K562 (cell line): ENCODE results near the gene PPP1CC. TPM values are rescaled to one million over a fixed set of nuclear protein-coding genes. Genes with fewer than 3 reads are reported as not detected.

ENCODE experiments used
- ARID1B ChIP-seq: fragments of 450-650 bp; IDR thresholded peaks from 2 replicates; pipeline ENCODE4 v1.6.1; 2016; ENCODE audit warnings: antibody characterized with exemption, mild to moderate bottlenecking, inconsistent platforms
- BHLHE40 ChIP-seq: IDR thresholded peaks from 2 replicates; pipeline ENCODE4 v1.6.1; 2011; ENCODE audit warnings: low read length, improper control_type of control experiment
- DPF2 ChIP-seq: fragments of 450-650 bp; IDR thresholded peaks from 2 replicates; pipeline ENCODE4 v1.6.1; 2016
- KAT2B ChIP-seq: IDR thresholded peaks from one replicate; pipeline ENCODE4 v1.6.1; 2012; ENCODE audit warnings: low read depth, mild to moderate bottlenecking, control low read depth, inconsistent platforms, low read length, moderate library complexity
- KLF6 ChIP-seq: fragments of 250-450 bp; sonication (Bioruptor Pico); IDR thresholded peaks from 2 replicates; pipeline ENCODE4 v1.4.0; 2020; ENCODE audit warnings: mild to moderate bottlenecking, moderate library complexity, borderline replicate concordance
- NEUROD1 ChIP-seq: fragments of 150-350 bp; IDR thresholded peaks from 2 replicates; pipeline ENCODE4 v1.6.1; 2014; ENCODE audit warnings: borderline replicate concordance, low read length, low read depth; ENCODE audit not compliant: partially characterized antibody
- POLR2A ChIP-seq: fragments of 450-650 bp; conservative IDR thresholded peaks from 2 replicates; pipeline ENCODE4 v1.6.1; 2016
- RBM22 ChIP-seq: fragments of 200-400 bp; formaldehyde crosslinking; IDR thresholded peaks from 2 replicates; pipeline ENCODE4 v1.6.1; 2018; ENCODE audit warnings: low read length, low read depth; ENCODE audit not compliant: poor library complexity, severe bottlenecking
- RBM39 ChIP-seq: fragments of 200-400 bp; formaldehyde crosslinking; optimal IDR thresholded peaks from 2 replicates; pipeline ENCODE3; 2018; ENCODE audit warnings: low read depth, low read length
- TCF7L2 ChIP-seq: fragments of 150-350 bp; IDR thresholded peaks from 2 replicates; pipeline ENCODE4 v1.6.1; 2016; ENCODE audit warnings: low read depth, mild to moderate bottlenecking, low read length, moderate library complexity
- ZBED1 ChIP-seq: IDR thresholded peaks from 2 replicates; pipeline ENCODE4 v1.6.1; 2014
- ZBTB7A ChIP-seq: IDR thresholded peaks from 2 replicates; pipeline ENCODE4 v1.6.1; 2011; ENCODE audit warnings: low read depth, mild to moderate bottlenecking, low read length, moderate library complexity, borderline replicate concordance; ENCODE audit not compliant: control insufficient read depth
- ZC3H8 ChIP-seq: fragments of 450-650 bp; IDR thresholded peaks from 2 replicates; pipeline ENCODE4 v1.6.1; 2017
- ZNF232 ChIP-seq: sonication (generic); formaldehyde crosslinking; IDR thresholded peaks from 2 replicates; pipeline ENCODE4 v1.8.0; 2022; ENCODE audit warnings: mild to moderate bottlenecking, missing genetic modification reagents
- ZNF766 ChIP-seq: fragments of 200-800 bp; sonication (Bioruptor generic); conservative IDR thresholded peaks from 2 replicates; pipeline ENCODE4 v1.6.1; 2016; ENCODE audit warnings: missing genetic modification characterization, missing compliant biosample characterization
- polyA plus RNA-seq, 8 experiments: library from polyadenylated mRNA; depleted of rRNA in 4 of 8; stranded (reverse) in 5 of 8; unstranded in 3 of 8; fragments of >200 nt; fragmentation: Nextera tagmentation in 2 of 8; fragmentation: Illumina TruSeq in 1 of 8; extraction: Ambion mirVana in 2 of 8; extraction: Trizol in 1 of 8; gene quantifications; 2 replicates each; pipeline versions ENCODE4 v1.2.1 to v1.2.3, GENCODE V29; 2011 to 2014; ENCODE audit warnings: inconsistent platforms in 1 of 8, missing spikeins in 1 of 8
- total RNA-seq, 7 experiments: library from RNA; depleted of rRNA in 6 of 7; stranded (reverse); fragments of >200 nt in 6 of 7; fragmentation: Illumina TruSeq in 2 of 7; extraction: Trizol in 2 of 7; gene quantifications; 2 replicates each; pipeline versions ENCODE4 v1.2.1 to v1.2.3, GENCODE V29; 2011 to 2021; ENCODE audit warnings: low replicate concordance in 1 of 7
- TF ChIP-seq, protein P1 (sequence below): sonication (generic); formaldehyde crosslinking; IDR thresholded peaks from 2 replicates; pipeline ENCODE4 v1.8.0; 2022; ENCODE audit warnings: missing genetic modification reagents, mild to moderate bottlenecking, borderline replicate concordance
- TF ChIP-seq, protein P2 (sequence below): sonication (generic); formaldehyde crosslinking; IDR thresholded peaks from 2 replicates; pipeline ENCODE4 v1.8.1; 2023; ENCODE audit warnings: mild to moderate bottlenecking, missing genetic modification reagents
- TF ChIP-seq, protein P3 (sequence below): fragments of 250-450 bp; sonication (Bioruptor Pico); IDR thresholded peaks from 2 replicates; pipeline ENCODE4 v1.4.0; 2020; ENCODE audit warnings: mild to moderate bottlenecking, moderate library complexity, borderline replicate concordance
- TF ChIP-seq, protein P4 (sequence below): fragments of 450-650 bp; IDR thresholded peaks from 2 replicates; pipeline ENCODE4 v1.6.1; 2016
- TF ChIP-seq, protein P5 (sequence below): IDR thresholded peaks from 2 replicates; pipeline ENCODE4 v1.6.1; 2012; ENCODE audit warnings: low read depth, low read length, improper control_type of control experiment, borderline replicate concordance
- TF ChIP-seq, protein P6 (sequence below): sonication (generic); formaldehyde crosslinking; IDR thresholded peaks from 2 replicates; pipeline ENCODE4 v1.4.0; 2020; ENCODE audit warnings: mild to moderate bottlenecking, missing genetic modification reagents

Gene PPP1CC
- total and polyA plus RNA-seq, 9 of the 15 experiments (the other 6 are each of a cell fraction or from before 2014, with no cell fraction given): 67.4 to 286 (median 195) TPM

DNA sequence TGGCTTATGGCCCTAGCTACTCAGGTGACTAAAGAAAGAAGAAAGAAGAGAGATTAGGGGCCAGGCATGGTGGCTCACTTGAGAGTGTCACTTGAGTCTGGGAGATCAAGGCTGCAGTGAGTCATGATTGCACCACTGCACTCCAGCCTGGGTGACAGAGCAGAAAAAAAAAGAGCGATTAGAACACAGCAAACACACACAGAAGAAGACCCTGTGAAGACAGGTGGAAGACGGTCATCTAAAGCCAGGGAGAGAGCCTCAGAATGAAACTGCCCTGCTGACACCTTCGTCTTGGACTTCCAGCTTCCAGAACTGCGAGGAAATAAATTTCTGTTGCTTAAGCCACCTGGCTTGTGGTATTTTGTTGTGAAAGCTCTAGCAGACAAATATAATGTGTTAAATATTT is 17.5 kb upstream of the PPP1CC start (continued):
- TF ChIP-seq POLR2A (no peak), RBM22 (no peak), ZBED1 (no peak), BHLHE40 (peak; percentile 70), ZNF766 (CRISPR knock-in tag) (no peak), KAT2B (no peak), TCF7L2 (no peak), KLF6 (CRISPR knock-in tag) (no peak), ZC3H8 (no peak), RBM39 (no peak), DPF2 (peak; percentile 95), ZNF232 (CRISPR knock-in tag) (no peak), ZBTB7A (0 out of 2 replicates have a peak, but pooled peaks have one; percentile 16), NEUROD1 (peak; percentile 40), ARID1B (peak; percentile 86)
- TF ChIP-seq, protein P1, sequence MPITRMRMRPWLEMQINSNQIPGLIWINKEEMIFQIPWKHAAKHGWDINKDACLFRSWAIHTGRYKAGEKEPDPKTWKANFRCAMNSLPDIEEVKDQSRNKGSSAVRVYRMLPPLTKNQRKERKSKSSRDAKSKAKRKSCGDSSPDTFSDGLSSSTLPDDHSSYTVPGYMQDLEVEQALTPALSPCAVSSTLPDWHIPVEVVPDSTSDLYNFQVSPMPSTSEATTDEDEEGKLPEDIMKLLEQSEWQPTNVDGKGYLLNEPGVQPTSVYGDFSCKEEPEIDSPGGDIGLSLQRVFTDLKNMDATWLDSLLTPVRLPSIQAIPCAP (CRISPR knock-in tag): no peak
- TF ChIP-seq, protein P2, sequence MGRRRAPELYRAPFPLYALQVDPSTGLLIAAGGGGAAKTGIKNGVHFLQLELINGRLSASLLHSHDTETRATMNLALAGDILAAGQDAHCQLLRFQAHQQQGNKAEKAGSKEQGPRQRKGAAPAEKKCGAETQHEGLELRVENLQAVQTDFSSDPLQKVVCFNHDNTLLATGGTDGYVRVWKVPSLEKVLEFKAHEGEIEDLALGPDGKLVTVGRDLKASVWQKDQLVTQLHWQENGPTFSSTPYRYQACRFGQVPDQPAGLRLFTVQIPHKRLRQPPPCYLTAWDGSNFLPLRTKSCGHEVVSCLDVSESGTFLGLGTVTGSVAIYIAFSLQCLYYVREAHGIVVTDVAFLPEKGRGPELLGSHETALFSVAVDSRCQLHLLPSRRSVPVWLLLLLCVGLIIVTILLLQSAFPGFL (CRISPR knock-in tag): no peak
- TF ChIP-seq, protein P3, sequence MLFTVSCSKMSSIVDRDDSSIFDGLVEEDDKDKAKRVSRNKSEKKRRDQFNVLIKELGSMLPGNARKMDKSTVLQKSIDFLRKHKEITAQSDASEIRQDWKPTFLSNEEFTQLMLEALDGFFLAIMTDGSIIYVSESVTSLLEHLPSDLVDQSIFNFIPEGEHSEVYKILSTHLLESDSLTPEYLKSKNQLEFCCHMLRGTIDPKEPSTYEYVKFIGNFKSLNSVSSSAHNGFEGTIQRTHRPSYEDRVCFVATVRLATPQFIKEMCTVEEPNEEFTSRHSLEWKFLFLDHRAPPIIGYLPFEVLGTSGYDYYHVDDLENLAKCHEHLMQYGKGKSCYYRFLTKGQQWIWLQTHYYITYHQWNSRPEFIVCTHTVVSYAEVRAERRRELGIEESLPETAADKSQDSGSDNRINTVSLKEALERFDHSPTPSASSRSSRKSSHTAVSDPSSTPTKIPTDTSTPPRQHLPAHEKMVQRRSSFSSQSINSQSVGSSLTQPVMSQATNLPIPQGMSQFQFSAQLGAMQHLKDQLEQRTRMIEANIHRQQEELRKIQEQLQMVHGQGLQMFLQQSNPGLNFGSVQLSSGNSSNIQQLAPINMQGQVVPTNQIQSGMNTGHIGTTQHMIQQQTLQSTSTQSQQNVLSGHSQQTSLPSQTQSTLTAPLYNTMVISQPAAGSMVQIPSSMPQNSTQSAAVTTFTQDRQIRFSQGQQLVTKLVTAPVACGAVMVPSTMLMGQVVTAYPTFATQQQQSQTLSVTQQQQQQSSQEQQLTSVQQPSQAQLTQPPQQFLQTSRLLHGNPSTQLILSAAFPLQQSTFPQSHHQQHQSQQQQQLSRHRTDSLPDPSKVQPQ (CRISPR knock-in tag): no peak
- TF ChIP-seq, protein P4, sequence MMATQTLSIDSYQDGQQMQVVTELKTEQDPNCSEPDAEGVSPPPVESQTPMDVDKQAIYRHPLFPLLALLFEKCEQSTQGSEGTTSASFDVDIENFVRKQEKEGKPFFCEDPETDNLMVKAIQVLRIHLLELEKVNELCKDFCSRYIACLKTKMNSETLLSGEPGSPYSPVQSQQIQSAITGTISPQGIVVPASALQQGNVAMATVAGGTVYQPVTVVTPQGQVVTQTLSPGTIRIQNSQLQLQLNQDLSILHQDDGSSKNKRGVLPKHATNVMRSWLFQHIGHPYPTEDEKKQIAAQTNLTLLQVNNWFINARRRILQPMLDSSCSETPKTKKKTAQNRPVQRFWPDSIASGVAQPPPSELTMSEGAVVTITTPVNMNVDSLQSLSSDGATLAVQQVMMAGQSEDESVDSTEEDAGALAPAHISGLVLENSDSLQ: peak; percentile 61
- TF ChIP-seq, protein P5, sequence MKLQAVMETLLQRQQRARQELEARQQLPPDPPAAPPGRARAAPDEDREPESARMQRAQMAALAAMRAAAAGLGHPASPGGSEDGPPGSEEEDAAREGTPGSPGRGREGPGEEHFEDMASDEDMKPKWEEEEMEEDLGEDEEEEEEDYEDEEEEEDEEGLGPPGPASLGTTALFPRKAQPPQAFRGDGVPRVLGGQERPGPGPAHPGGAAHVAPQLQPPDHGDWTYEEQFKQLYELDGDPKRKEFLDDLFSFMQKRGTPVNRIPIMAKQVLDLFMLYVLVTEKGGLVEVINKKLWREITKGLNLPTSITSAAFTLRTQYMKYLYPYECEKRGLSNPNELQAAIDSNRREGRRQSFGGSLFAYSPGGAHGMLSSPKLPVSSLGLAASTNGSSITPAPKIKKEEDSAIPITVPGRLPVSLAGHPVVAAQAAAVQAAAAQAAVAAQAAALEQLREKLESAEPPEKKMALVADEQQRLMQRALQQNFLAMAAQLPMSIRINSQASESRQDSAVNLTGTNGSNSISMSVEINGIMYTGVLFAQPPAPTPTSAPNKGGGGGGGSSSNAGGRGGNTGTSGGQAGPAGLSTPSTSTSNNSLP: no peak
- TF ChIP-seq, protein P6, sequence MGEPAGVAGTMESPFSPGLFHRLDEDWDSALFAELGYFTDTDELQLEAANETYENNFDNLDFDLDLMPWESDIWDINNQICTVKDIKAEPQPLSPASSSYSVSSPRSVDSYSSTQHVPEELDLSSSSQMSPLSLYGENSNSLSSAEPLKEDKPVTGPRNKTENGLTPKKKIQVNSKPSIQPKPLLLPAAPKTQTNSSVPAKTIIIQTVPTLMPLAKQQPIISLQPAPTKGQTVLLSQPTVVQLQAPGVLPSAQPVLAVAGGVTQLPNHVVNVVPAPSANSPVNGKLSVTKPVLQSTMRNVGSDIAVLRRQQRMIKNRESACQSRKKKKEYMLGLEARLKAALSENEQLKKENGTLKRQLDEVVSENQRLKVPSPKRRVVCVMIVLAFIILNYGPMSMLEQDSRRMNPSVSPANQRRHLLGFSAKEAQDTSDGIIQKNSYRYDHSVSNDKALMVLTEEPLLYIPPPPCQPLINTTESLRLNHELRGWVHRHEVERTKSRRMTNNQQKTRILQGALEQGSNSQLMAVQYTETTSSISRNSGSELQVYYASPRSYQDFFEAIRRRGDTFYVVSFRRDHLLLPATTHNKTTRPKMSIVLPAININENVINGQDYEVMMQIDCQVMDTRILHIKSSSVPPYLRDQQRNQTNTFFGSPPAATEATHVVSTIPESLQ (CRISPR knock-in tag): no peak
